ENCODE results near the gene GOLGA8T.
"Not testable (repeated sequence)": the region's sequence is repeated elsewhere in the genome, so short reads cannot be mapped to it uniquely, and the experiment has no call there.

Gene GOLGA8T

GRCh38 chr15:30191143-30191542 lies 56.3 kb downstream of the GOLGA8T start:
- WGBS, 2 experiments, result 13 to 26% methylated on average over 5 to 13 of the region's 23 CpGs
- not testable (repeated sequence) for H3K27ac ChIP-seq (ENCODE audit: insufficient read depth, low read depth, low read length, poor library complexity, severe bottlenecking); H3K36me3 ChIP-seq (ENCODE audit: control insufficient read depth, insufficient read depth, low read length); H3K4me1 ChIP-seq (ENCODE audit: control insufficient read depth, insufficient read depth, low read length); H3K9me3 ChIP-seq (ENCODE audit: control insufficient read depth, low read length); H3K4me3 ChIP-seq (ENCODE audit: insufficient read depth, low read depth, low read length)
- peaks cover 26% of the 10 kb centered on the region for H3K27me3 ChIP-seq (ENCODE audit: control insufficient read depth, insufficient read depth, low read length, poor library complexity, severe bottlenecking)

GRCh38 chr15:30191639-30192038 lies 56.8 kb downstream of the GOLGA8T start:
- not testable (repeated sequence) for H3K36me3 ChIP-seq (ENCODE audit: control insufficient read depth, insufficient read depth, low read length); H3K4me3 ChIP-seq (ENCODE audit: insufficient read depth, low read depth, low read length); H3K4me1 ChIP-seq (ENCODE audit: control insufficient read depth, insufficient read depth, low read length); H3K27ac ChIP-seq (ENCODE audit: insufficient read depth, low read depth, low read length, poor library complexity, severe bottlenecking); H3K9me3 ChIP-seq (ENCODE audit: control insufficient read depth, low read length)
- 0% methylated on average over 9 of the region's 37 CpGs; no CpG with 5 or more reads in 1 of the 2 experiments for WGBS, 2 experiments
- H3K27me3 ChIP-seq (ENCODE audit: control insufficient read depth, insufficient read depth, low read length, poor library complexity, severe bottlenecking), result peaks cover 28% of the 10 kb centered on the region

- H3K27ac ChIP-seq (ENCODE audit: insufficient read depth, low read depth, low read length, poor library complexity, severe bottlenecking); H3K4me1 ChIP-seq (ENCODE audit: control insufficient read depth, insufficient read depth, low read length); H3K36me3 ChIP-seq (ENCODE audit: control insufficient read depth, insufficient read depth, low read length); H3K4me3 ChIP-seq (ENCODE audit: insufficient read depth, low read depth, low read length); H3K9me3 ChIP-seq (ENCODE audit: control insufficient read depth, low read length): not testable (repeated sequence)
- peaks cover 31% of the 10 kb centered on the region for H3K27me3 ChIP-seq (ENCODE audit: control insufficient read depth, insufficient read depth, low read length, poor library complexity, severe bottlenecking)
- no CpG with 5 or more reads among the region's 53 CpGs for WGBS, 2 experiments
These were observed 57.4 kb downstream of the GOLGA8T start for GRCh38 chr15:30192119-30192745.

- no CpG with 5 or more reads among the region's 9 CpGs for WGBS, 2 experiments
- H3K27me3 ChIP-seq (ENCODE audit: control insufficient read depth, insufficient read depth, low read length, poor library complexity, severe bottlenecking), result peaks cover 31% of the 10 kb centered on the region
- not testable (repeated sequence) for H3K4me1 ChIP-seq (ENCODE audit: control insufficient read depth, insufficient read depth, low read length); H3K27ac ChIP-seq (ENCODE audit: insufficient read depth, low read depth, low read length, poor library complexity, severe bottlenecking); H3K9me3 ChIP-seq (ENCODE audit: control insufficient read depth, low read length); H3K4me3 ChIP-seq (ENCODE audit: insufficient read depth, low read depth, low read length); H3K36me3 ChIP-seq (ENCODE audit: control insufficient read depth, insufficient read depth, low read length)
These were observed 58.0 kb downstream of the GOLGA8T start for GRCh38 chr15:30192892-30193291.

Measured in ectodermal cell (in vitro differentiated cells).